Measurements from ENCODE around the gene LGALS3.

The LGALS3 gene

DNA sequence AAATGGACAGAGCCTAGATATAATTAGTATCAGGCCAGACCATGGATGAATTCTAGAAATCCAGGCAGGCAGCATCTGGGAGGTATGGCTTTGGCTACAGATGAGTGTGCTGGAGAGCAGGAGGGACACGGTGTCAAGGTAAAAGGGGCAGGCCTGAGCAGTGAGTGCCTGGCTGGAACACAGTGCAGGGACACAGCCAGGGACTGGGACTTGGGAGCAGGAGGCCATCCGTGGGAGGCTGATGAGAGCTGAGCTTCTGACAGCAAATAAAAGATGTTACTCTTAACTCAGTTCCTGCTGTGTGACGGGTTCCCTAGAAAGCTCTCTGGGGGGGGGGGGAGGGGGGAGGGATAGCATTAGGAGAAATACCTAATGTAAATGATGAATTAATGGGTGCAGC is 13.6 kb upstream of the LGALS3 start:
- DNase-seq = no peak

GRCh38 chr14:55115861-55116245 is 13.2 kb upstream of the LGALS3 start:
- no peak for DNase-seq

DNA sequence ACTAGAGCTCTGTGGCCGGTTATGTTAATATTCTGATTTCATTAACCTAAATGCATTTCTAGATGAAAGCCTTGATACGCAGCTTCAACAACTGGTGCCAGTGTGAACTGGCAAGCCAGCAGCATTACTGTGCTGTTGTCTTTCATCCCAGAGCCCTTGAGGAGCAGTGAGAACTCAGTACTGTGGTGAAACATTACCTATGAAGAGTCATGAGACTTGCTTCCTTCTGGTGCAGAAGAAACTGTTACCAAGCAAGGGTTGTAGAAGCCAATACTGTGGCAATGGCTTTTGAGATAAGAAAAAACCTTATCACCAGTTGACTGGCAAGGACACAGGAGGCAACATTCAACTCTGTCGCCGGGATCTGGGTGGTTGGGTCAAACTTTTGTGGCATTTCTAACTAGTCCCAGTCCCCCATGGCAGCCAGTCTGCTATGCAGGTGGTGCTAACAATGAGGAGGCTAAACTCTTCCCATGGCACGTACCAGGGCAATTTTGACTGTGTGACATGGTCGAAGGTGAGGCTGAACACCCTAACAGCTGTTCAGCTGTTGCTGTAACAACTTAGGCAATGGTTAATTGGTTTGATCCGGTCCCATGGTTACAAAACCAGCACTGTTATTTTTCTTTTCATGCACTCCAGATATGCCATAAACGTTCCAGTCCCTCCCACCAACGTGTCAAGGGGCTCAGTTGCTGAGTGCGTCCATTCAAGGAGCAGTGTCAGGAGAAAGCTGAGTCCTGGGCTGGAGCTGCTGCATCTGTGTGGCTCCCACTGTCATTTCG is 12.6 kb upstream of the LGALS3 start:
- DNase-seq = no peak

DNA sequence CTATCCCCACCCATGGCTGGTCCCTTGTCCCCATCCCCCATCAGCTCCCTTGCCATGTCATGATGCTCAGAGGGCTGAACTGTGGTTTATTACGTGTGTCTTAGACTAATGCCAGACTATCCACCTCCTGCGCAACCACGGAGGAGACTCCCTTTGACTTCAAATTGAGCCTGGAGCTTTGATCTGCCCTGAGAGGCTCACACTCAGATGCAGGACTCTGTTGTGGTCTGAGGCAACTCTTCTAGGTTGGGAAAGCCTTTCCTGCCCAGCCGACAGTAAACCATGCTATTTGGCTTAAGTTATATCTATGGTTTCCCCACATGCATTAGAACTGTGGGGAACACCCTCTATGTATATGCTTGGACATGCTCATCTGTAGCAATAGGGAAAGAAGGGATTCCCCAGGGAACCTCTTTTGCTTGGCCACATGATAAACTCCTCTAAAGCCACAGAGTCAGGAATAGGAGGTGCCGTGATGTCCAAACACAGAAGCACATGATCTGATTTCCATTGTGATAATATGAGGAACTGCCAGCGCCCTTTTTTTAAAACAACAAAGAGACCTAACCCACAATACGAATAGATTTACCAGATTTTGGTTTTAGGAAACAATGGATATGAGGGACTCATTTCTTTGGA is 11.1 kb upstream of the LGALS3 start:
- no peak for DNase-seq

- no peak for DNase-seq
Observed at GRCh38 chr14:55118761-55119160, 10.3 kb upstream of the LGALS3 start.

DNA sequence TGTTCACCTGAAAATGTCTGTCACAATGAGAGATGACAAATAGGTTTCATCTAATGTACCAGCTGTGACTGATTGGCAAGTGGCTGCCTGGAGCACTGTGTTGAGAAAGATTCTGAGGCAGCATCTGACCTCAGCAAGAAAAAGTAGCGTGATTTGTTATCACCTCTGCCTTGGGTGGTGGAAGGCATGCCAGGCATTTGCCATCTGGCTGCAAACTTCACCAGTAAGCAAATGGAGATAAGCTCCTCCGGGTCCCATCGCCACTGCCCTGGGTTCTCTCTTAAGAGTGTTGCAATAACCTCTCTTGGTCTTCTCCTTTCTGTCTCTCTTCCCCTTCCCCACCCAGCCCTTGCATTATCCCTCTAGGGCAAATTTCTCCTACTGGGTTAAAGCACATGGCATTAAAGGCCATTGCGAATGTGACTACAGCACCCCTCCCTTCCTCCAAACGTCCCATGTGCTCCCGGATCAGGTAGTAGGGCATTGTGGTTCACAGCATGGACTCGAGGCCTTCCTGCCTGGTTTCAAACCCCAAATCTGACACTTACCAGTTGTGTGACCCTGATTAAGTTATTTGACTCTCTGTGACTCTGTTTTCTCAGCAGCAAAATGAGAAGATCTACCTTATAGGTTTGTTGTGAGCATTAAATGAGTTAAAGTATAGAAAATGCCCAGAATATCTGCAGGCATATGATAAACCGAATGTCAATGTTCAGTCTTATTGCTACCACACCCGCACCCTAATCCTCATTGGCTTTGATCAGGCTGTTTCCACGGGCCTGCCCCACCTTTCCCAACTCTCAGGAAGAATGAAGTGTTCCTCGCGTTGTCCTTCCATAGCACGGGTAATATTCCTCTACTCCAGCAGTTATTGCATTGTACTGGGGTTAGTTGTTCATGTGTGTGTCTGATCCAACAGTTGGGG is 8.2 kb upstream of the LGALS3 start:
- DNase-seq = no peak

GRCh38 chr14:55121628-55122439 is 7.2 kb upstream of the LGALS3 start:
- DNase-seq = no peak

GRCh38 chr14:55122440-55122986 is 6.5 kb upstream of the LGALS3 start:
- DNase-seq = no peak

DNA sequence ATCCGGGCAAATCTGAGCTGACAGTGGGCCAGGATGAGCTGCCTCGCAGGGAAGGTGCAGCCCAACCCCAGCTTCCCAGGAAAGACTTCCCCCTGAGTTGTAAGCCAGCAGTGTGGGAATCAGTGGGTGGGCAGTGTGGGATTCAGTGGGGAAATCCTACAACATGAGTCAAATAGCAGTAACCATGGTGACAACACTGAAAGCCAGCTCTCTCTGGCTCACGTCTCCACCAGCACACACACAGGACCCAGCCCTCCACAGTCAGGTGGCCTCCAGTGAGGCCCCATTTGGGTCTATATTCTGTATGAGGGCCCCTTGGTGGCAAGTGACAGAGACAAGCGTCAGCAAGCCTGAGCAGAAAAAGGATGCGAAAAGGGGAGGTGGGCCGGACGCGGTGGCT is 6.0 kb upstream of the LGALS3 start:
- DNase-seq = no peak

DNA sequence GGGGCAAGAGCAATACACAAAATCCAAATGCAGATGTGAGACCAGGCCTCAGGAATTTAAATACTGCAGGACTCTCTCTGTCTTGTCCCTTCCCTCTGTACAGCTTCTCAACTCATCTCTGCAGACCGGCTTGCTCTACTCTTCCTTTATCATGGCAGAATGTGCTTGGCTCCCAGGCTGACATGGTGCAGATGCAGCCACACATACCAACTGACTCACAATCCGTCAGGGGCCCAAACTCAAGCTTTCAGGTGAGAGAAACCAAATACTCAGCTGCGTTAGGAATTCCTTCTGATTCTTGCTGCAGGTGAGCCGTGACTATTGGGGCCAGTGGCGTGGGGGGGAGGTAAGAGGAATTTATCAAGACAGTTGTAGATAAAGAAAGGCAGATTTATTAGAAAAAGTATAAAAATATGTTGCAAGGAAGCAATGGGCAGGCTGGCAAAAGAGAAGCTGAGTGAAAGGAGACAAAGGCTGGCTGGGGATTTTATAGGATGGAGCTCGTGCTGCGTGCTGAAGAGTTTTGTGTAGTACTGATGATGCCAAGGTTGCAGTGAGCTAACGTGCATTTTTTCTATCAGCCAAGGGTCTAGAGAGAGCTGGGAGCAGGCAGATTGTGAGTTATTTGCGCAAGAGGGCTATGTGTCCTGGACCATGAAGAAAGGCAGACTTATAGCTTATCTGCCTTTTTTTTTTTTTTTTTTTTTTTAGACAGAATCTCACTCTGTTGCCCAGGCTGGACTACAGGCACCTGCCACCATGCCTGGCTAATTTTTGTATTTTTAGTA is 5.0 kb upstream of the LGALS3 start:
- DNase-seq = no peak

GRCh38 chr14:55124774-55125386 is 4.2 kb upstream of the LGALS3 start:
- DNase-seq = no peak

- no peak for DNase-seq
Observed at GRCh38 chr14:55125403-55125802, 3.6 kb upstream of the LGALS3 start.

GRCh38 chr14:55126034-55126433 is 3.0 kb upstream of the LGALS3 start:
- DNase-seq = no peak

DNA sequence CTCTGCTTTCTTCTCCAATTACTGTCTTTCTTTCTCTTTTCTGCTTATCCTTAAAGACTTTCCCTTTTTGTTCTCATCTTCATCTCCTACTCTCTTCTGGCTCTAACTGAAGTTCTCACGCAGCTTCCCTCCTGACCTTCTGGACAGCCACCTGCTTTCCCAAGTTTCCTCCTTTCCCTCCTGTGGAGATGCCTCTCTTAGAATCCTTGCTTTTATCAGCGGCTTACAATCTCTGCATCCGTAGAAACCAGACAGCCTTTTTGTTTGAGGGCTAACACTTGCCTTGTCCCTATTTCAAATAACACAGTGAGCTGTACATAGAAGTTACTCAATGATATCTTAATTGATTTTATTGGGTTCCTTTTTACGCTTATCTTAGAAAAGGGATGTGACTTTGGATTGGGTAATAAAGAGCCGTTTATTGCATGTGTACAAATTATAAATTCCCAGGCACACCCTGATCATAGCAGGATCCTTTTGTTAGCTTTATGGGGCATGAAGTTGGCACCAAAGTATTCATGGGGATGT is 2.1 kb upstream of the LGALS3 start:
- DNase-seq = no peak

DNA sequence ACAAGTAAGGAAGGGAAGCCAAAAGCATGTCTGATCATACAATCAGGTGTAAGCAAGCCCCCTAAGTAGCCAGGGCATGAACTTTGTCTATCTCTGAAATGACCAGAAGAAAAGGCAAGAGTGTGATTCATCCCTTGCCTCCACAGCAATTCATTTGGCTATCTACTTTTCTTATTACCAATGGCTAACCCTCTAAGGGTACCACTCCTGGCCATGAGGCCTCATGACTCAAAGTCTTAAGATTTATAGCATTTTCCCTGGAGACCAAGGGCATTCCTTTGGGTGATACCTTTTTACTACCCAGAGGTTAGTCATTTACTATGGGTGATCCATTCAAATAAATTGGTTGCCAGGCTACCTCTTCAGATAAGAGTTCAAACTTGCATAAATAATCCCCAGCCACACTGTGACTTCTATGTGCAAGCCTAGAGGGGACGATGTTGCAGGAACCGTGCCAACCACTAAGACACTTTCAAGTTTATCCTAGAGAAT is 1.5 kb upstream of the LGALS3 start:
- DNase-seq = no peak

DNA sequence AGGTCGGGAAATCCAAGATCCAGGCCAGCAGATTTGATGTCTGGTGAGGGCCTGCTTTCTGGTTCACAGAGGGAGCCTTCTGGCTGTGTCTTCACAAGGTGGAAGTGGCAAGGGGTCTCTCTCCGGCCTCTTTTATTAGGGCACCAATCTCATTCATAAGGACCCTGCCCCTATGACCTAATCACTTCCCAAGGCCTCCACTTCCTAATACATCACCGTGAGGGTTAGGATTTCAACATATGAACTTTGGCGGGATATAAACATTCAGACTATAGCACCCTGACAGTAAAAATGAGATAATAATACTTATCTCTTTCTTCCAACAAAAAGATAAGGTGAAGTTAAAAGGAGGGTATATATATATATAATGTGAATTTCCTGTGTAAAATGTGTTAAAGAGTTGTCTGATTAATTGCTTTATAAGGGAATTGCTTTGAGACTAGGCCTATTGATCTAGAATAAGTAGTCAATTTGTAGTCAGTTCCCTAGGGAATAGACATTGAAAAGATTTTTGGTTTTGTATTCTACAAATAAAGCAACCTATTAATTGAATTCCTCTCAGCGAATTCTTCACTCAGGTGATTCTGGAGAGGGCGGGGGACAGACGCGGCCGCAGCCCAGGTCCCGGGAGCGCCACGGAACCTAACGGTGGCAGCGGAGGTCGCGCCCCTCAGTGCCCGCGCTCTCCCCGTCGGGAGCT is 516 bp upstream of the LGALS3 start:
- DNase-seq = no peak

DNA sequence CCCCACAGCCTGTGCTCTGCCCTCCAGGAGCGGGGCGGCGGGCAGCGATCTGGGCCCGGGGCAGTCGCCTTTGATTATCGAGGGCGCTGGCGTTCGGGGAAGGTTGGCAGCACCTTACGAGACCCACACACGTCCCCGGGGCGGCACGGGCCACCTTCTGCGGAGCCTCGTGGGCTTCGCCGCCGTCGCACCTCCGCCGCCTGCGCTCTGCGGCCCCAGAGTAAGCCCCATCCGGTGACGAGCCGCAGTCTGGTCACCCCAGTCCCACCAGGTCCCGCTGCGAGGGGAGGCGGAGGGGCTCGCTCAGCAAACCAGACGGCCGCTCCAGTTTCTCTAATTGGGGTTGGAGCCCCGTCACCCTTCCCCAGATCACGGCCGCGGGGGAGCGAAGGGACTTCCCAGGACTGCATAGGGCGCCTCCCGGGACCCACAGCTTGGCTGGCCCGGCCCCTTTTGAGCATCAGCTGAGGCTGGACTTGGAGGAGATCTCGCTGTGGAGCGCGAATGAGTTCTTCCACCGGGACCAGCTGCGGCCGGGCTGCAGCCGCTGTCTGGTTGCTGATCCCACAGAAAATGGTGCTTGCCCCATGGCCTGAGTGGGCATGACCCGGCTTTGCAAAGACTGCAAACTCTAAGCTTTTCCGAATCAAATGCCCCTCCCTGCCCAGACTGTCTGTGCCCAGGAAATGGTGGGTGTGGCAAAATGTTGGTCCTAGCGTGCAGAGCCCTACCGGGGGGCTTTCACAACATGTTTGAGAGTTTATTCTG is 560 bp downstream of the LGALS3 start:
- no peak for DNase-seq

- no peak for DNase-seq
Observed at GRCh38 chr14:55130196-55130550, 1.1 kb downstream of the LGALS3 start.
